ENCODE results near the gene LDAH. TPM values are rescaled to one million over a fixed set of nuclear protein-coding genes. Genes with fewer than 3 reads are reported as not detected.

Gene LDAH
- total RNA-seq, 1 donor from 2014 or later = 15.6 TPM

DNA sequence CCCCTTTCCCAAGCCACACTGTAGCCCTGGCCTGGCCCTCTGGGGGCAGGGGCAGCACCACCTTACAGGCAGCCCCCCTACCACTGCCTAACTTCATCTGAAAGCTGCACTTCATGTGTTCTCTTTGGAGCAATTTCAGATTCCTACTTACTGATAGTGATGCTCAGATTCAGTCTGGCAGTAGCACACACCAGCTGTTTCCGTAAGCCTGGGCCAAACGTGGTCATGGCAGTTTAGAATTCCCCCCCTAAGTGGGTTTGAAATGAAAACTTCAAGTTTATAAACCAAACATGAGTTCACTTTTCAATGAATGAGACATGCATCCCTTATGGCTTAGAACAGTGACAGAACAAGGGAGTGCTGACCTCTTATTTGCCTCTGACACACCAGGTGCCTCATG lies 126.5 kb downstream of the LDAH start:
- intact Hi-C loops (cut with DNase I) = no loop called here
- H3K4me1 ChIP-seq = peaks cover 4 to 13% of the 10 kb centered on the region in 2 donors

DNA sequence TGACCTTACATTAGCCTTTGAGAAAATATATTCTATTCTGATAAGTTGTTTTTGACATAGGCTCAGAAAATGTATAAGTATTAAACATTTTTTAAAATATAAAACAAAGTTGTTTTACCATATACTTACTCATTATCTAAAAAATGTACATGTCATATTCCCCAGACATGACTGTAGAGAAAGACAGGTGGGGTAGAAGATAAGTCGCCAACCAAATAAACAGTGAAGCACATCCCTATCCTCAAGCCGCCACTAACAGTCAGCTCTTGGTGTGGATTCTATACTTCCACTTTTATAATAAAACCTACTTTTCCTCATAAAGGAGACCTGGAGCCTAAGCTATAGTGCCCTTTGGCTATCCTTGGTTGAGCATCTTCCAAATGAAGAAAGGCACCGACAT lies 129.6 kb downstream of the LDAH start:
- Histone ChIP-seq H3K36me3 (peaks cover 5 to 11% of the 10 kb centered on the region in 2 donors), H3K27ac (no peak overlapping the region), H3K4me1 (peaks cover 1% of the 10 kb centered on the region in 2 donors), H3K4me3 (no peak overlapping the region), H3K27me3 (no peaks in the 10 kb centered on the region), H3K9me3 (no peaks in the 10 kb centered on the region)
- TF ChIP-seq, protein P1, sequence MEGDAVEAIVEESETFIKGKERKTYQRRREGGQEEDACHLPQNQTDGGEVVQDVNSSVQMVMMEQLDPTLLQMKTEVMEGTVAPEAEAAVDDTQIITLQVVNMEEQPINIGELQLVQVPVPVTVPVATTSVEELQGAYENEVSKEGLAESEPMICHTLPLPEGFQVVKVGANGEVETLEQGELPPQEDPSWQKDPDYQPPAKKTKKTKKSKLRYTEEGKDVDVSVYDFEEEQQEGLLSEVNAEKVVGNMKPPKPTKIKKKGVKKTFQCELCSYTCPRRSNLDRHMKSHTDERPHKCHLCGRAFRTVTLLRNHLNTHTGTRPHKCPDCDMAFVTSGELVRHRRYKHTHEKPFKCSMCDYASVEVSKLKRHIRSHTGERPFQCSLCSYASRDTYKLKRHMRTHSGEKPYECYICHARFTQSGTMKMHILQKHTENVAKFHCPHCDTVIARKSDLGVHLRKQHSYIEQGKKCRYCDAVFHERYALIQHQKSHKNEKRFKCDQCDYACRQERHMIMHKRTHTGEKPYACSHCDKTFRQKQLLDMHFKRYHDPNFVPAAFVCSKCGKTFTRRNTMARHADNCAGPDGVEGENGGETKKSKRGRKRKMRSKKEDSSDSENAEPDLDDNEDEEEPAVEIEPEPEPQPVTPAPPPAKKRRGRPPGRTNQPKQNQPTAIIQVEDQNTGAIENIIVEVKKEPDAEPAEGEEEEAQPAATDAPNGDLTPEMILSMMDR (IDR thresholded peaks at IDR 0.05) = no peak
- intact Hi-C loops (cut with DNase I) = no loop called here
- DNase-seq (ENCODE audit: low spot score in 2 of 2) = no peak

More for the DNA sequence above, 126.5 kb downstream of the LDAH start:
- H3K36me3 ChIP-seq = peaks cover 0 to 7% of the 10 kb centered on the region in 2 donors
- no peaks in the 10 kb centered on the region for H3K9me3 ChIP-seq
- H3K27me3 ChIP-seq = no peaks in the 10 kb centered on the region
- H3K4me3 ChIP-seq = no peak overlapping the region
- H3K27ac ChIP-seq = no peak overlapping the region
- TF ChIP-seq, protein P1 (IDR thresholded peaks at IDR 0.05) = no peak
- no peak for DNase-seq (ENCODE audit: low spot score in 2 of 2)

- peaks cover 8 to 11% of the 10 kb centered on the region in 2 donors for H3K36me3 ChIP-seq
- no peak overlapping the region for H3K27ac ChIP-seq
- no peaks in the 10 kb centered on the region for H3K27me3 ChIP-seq
- TF ChIP-seq, protein P1 (IDR thresholded peaks at IDR 0.05) = no peak
- no peaks in the 10 kb centered on the region for H3K9me3 ChIP-seq
- DNase-seq (ENCODE audit: low spot score in 2 of 2) = no peak
- no peaks in the 10 kb centered on the region for H3K4me1 ChIP-seq
- H3K4me3 ChIP-seq = no peak overlapping the region
- intact Hi-C loops (cut with DNase I) = no loop called here
These were observed 130.8 kb downstream of the LDAH start for GRCh38 chr2:20692081-20692480.

DNA sequence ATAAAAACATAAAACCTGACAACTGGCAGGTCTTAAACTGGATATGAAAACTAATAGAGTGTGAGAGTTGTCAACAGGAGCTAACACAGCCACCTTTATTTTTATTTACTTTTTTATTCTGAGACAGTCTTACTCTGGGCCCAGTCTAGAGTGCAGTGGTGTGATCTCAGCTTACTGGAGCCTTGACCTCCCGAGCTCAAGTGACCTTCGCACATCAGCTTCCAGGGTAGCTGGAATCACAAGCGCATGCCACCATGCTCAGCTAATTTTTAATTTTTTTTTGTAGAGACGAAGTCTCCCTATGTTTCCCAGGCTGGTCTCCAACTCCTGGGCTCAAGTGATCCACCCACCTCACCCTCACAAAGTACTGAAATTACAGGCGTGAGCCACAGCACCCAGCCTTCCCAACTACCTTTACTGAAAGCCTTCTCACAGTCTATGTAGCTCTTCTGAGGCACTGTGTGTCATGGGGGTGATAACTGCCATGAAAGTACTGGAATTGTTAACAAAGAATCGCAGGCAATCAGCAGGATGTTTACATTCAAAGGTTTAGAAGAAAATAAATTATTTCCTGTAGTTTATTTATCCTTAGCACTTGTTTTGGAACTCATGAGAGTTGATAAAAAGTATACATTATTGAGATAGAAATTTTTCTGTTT lies 131.7 kb downstream of the LDAH start:
- intact Hi-C loops (cut with DNase I) = no loop called here
- H3K4me3 ChIP-seq = no peak overlapping the region
- peaks cover 8 to 19% of the 10 kb centered on the region in 2 donors for H3K36me3 ChIP-seq
- no peaks in the 10 kb centered on the region for H3K9me3 ChIP-seq
- H3K27me3 ChIP-seq = no peaks in the 10 kb centered on the region
- TF ChIP-seq, protein P1 (IDR thresholded peaks at IDR 0.05) = no peak
- no peaks in the 10 kb centered on the region for H3K4me1 ChIP-seq
- H3K27ac ChIP-seq = no peak overlapping the region
- no peak for DNase-seq (ENCODE audit: low spot score in 2 of 2)

GRCh38 chr2:20689428-20690264 lies 133.3 kb downstream of the LDAH start:
- H3K9me3 ChIP-seq = no peaks in the 10 kb centered on the region
- DNase-seq (ENCODE audit: low spot score in 2 of 2) = no peak
- TF ChIP-seq, protein P1 (IDR thresholded peaks at IDR 0.05) = no peak
- intact Hi-C loops (cut with DNase I) = loop anchor here (10.0 kb wide), 1 partner anchor 625 kb away; no protein-coding TSS in a partner anchor
- H3K4me1 ChIP-seq = no peaks in the 10 kb centered on the region
- H3K27me3 ChIP-seq = no peaks in the 10 kb centered on the region
- no peak overlapping the region for H3K4me3 ChIP-seq
- no peak overlapping the region for H3K27ac ChIP-seq
- H3K36me3 ChIP-seq = peaks cover 8 to 32% of the 10 kb centered on the region in 2 donors
